Omental fat pad (tissue), 4 donors: ENCODE data around the gene DKK3. TPM values are rescaled to one million over a fixed set of nuclear protein-coding genes. Genes with fewer than 3 reads are reported as not detected.

Source experiments
- ATAC-seq: fragments of 150-250 bp; one replicate; pipeline ENCODE4 v1.9.1; 2016; ENCODE audit warnings: mild to moderate bottlenecking, moderate library complexity; ENCODE audit not compliant: low FRiP score
- DNase-seq: peaks from one replicate; pipeline ENCODE4 v3.0.0-alpha.2; 2019; ENCODE audit warnings: low spot score
- total RNA-seq, 4 donors: library from RNA; depleted of rRNA; stranded (reverse); fragments of >200 nt; gene quantifications; one replicate each; pipeline ENCODE4 v1.1.0, GENCODE V29; 2016
- TF ChIP-seq, protein P1 (sequence below), 3 donors: fragments of 450-650 bp; IDR thresholded peaks; one replicate each; pipeline ENCODE4 v1.5.1; 2016 to 2017; ENCODE audit warnings: antibody characterized with exemption in 3 of 3, mild to moderate bottlenecking in 3 of 3, moderate library complexity in 2 of 3

Gene DKK3
- total RNA-seq, 4 donors from 2014 or later, result 16.5 to 33.6 (median 21.7) TPM

DNA sequence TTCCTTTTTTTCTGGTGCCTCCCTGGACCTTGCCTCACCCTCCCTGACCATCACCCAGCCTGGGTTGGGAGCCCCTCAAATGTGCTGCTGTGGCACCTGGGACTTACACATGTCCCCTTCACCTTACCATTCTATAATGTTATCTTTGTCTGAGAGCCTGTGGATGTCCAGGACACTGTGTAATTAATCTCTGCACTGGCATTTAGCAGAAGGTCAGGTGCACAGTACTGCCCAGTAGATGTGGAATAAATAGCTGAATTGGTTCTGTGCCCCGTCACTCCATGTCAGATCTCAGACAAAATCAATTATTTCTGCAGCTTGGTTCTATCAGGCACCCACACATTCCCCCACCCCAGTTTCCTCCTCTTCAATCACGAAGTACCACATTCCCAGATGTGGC lies 19.9 kb upstream of the DKK3 start:
- TF ChIP-seq, protein P1, sequence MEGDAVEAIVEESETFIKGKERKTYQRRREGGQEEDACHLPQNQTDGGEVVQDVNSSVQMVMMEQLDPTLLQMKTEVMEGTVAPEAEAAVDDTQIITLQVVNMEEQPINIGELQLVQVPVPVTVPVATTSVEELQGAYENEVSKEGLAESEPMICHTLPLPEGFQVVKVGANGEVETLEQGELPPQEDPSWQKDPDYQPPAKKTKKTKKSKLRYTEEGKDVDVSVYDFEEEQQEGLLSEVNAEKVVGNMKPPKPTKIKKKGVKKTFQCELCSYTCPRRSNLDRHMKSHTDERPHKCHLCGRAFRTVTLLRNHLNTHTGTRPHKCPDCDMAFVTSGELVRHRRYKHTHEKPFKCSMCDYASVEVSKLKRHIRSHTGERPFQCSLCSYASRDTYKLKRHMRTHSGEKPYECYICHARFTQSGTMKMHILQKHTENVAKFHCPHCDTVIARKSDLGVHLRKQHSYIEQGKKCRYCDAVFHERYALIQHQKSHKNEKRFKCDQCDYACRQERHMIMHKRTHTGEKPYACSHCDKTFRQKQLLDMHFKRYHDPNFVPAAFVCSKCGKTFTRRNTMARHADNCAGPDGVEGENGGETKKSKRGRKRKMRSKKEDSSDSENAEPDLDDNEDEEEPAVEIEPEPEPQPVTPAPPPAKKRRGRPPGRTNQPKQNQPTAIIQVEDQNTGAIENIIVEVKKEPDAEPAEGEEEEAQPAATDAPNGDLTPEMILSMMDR (IDR thresholded peaks at IDR 0.05), result no peak
- ATAC-seq (no peak), DNase-seq (no peak)

DNA sequence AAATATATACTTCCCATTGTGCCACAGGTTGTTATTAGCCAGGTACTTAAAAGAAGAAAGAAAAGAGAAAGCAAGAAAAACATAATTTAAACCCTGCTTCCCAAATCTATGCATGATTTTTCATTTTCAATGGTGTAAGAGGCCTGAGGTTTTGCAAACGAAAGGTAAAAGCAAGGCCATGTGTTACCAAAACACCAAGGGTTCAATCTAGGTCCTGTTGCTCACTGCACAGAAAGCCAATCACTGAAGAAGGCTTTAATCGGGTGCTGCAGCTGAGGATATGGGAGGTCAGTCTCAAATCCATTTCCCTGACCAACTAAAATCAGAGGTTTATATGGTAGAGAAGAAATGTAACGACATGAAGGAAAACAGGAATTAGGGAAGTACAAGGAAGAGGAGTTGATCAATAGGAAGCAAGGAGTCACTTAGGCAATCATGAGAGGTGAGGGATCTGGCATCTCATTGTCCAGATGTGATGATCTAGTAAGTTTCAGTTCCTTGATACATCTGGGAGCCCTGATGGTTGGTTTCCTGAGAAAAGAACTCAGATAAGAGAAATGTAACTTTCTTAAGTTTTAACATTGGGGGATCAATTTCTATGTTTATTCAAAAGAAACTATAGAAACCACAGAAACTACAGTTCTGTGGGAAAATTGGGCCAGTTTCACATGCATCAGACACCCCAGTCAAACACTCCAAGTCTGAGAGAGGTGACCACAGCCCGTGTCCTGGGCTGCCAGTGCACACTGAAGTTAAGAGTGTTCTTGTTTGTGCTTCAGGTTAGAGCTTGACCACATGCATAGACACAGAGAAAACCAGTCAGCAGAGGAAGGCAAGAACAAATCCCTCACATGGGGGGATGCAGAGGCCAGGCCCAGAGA lies 18.1 kb upstream of the DKK3 start:
- no peak for DNase-seq
- TF ChIP-seq, protein P1 (IDR thresholded peaks at IDR 0.05), result no peak

DNA sequence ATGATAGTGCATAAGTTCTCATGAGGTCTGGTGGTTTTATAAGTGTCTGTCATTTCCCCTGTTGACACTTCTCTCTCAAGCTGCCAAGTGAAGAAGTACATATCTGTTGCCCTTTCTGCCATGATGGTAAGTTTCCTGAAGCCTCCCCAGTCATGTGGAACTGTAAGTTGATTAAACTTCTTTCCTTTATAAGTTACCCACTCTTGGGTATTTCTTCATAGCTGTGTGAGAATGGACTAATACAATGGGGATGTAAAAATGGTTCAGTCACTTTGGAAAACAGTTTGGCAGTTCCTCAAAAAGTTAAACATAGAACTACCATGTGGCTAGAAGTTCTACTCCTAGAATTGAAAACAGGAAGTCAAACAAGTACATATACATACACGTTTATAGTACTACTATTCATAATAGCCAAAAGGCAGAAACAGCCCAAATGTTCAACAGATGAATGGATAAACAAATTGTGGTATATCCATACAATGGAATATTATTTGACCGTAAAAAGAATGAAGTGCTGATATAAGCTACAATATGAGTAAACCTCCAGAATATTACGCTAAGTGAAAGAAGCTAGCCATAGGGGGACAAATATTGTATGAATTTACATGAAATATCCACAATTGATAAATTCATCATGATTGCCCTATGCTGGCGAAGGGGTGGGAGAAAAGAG lies 16.0 kb upstream of the DKK3 start:
- ATAC-seq, result no peak
- no peak for DNase-seq
- TF ChIP-seq, protein P1 (IDR thresholded peaks at IDR 0.05), result no peak

More for the DNA sequence above, 18.1 kb upstream of the DKK3 start:
- no peak for ATAC-seq

DNA sequence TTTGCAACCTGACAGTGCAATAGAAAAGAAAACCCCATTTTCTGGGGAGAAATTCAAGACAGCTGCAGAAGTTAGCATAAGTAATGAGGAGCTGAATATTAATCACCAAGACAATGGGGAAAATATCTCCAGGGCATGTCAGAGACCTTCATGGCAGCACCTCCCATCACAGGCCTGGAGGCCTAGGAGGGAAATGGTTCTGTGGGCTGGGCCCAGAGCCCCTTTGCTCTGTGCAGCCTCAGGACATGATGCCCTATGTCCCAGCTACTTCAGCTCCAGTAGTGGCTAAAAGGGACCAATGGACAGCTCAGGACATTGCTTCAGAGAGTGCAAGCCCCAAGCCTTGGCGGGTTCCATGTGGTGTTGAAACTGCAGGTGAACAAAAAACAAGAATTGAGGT lies 14.6 kb upstream of the DKK3 start:
- DNase-seq (no peak), ATAC-seq (no peak)
- TF ChIP-seq, protein P1 (IDR thresholded peaks at IDR 0.05), result no peak

DNA sequence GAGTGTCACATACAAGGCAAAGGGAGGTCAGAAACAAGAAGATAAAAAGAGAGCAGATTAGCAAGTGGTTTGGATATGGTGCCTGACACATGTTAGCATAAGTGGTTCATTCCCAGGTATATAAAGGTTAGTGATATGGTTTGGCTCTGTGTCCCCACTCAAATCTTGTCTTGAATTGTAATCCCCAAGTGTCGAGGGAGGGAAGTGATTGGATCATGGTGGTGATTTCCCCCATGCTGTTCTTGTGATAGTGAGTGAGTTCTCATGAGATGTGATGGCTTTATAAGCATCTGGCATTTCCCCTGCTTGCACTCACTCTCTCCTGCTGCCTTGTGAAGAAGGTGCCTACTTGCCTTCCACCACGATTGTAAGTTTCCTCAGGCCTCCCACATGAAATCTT lies 12.1 kb upstream of the DKK3 start:
- ATAC-seq, result no peak
- TF ChIP-seq, protein P1 (IDR thresholded peaks at IDR 0.05), result no peak

DNA sequence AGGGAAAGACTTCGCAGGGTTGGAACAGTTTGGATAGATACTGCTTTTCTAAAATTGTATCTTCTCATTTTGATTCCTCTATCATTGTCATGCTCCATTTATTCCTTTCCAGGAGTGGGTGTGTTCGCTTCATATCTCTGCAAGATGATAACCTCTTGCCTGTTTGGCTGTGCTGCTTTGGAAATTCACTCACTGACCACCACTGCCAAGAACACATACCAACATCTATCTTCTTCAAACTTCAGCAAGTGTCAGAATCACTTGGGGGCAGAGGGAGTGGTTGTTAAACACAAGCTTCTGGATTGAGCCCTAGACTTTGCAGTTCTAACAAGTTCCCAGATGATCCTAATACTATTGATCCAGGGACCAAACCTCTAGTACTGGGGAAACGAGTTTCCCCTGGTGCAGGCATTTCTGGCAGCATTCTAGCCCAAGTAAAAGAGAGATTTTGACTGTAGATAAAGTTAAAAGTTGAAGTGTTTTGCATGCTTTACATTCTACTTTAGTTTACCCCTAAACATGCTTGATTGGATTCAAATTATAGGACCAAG lies 11.5 kb upstream of the DKK3 start:
- ATAC-seq, result peak; percentile 23
- no peak for DNase-seq
- TF ChIP-seq, protein P1 (IDR thresholded peaks at IDR 0.05), result no peak

More for the DNA sequence above, 12.1 kb upstream of the DKK3 start:
- DNase-seq, result no peak
